AML-193 (cell line): ENCODE data around the gene FEN1.

ENCODE experiments used
- DNase-seq, 2 experiments: peaks; one replicate each; lab custom pipeline; 2025; lab: John Stamatoyannopoulos, UW

The FEN1 gene, protein sequence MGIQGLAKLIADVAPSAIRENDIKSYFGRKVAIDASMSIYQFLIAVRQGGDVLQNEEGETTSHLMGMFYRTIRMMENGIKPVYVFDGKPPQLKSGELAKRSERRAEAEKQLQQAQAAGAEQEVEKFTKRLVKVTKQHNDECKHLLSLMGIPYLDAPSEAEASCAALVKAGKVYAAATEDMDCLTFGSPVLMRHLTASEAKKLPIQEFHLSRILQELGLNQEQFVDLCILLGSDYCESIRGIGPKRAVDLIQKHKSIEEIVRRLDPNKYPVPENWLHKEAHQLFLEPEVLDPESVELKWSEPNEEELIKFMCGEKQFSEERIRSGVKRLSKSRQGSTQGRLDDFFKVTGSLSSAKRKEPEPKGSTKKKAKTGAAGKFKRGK

DNA sequence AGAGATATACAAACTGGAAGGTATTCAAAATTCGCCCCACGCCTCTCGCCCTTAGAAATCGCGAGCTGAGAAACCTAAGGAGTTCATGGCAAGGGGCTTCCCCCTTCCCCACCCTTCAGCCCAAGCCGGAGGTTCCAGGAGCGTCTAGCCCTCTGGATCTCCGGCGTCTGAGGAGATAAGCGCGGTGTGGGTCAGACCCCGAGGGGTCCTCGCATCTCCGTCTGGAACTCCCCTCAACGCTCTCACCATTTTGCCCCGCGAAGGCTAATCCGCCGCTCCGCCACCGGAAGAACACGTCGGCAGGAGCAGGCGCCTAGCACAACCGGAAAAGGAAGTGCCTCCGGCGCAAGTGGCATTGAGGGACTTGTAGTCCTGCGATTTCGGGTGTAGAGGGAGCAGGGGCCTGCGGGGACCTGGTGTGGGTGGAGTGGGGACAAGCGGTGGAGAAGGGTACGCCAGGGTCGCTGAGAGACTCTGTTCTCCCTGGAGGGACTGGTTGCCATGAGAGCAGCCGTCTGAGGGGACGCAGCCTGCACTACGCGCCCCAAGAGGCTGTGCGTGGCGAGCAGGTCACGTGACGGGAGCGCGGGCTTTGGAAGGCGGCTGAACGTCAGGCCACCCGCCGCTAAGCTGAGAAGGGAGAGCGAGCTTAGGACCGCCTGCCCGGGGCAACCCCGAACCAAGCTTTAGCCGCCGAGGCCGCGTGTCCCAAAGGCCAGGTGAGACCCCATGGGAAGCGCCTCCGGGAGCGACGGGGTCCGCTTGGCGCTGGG lies at the start of gene FEN1, which contains the start of gene TMEM258:
Gene FEN1 (plus strand): TSS at position 602 of the 773 bp plus-strand sequence. CDS start 2,451 bp downstream, outside the sequence.
Gene TMEM258 (minus strand): TSS at position 290 of the 773 bp plus-strand sequence. CDS start 41 bp downstream, at position 249.
- peak; percentile 83 to 89 for DNase-seq

DNA sequence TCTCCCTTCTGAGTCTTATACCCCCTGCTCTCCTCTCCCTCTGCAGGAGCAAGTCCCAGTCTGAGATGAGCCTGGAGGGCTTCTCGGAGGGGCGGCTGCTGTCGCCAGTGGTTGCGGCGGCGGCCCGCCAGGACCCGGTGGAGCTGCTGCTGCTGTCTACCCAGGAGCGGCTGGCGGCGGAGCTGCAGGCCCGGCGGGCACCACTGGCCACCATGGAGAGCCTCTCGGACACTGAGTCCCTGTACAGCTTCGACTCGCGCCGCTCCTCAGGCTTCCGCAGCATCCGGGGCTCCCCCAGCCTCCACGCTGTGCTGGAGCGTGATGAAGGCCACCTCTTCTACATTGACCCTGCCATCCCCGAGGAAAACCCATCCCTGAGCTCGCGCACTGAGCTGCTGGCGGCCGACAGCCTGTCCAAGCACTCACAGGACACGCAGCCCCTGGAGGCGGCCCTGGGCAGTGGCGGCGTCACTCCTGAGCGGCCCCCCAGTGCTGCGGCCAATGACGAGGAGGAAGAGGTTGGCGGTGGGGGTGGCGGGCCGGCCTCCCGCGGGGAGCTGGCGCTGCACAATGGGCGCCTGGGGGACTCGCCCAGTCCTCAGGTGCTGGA lies 49.1 kb upstream of the FEN1 start:
- DNase-seq: no peak

- DNase-seq: no peak
Measured at GRCh38 chr11:61744181-61744580, 48.5 kb upstream of the FEN1 start.

GRCh38 chr11:61744609-61745156 lies 48.0 kb upstream of the FEN1 start:
- DNase-seq: no peak

DNA sequence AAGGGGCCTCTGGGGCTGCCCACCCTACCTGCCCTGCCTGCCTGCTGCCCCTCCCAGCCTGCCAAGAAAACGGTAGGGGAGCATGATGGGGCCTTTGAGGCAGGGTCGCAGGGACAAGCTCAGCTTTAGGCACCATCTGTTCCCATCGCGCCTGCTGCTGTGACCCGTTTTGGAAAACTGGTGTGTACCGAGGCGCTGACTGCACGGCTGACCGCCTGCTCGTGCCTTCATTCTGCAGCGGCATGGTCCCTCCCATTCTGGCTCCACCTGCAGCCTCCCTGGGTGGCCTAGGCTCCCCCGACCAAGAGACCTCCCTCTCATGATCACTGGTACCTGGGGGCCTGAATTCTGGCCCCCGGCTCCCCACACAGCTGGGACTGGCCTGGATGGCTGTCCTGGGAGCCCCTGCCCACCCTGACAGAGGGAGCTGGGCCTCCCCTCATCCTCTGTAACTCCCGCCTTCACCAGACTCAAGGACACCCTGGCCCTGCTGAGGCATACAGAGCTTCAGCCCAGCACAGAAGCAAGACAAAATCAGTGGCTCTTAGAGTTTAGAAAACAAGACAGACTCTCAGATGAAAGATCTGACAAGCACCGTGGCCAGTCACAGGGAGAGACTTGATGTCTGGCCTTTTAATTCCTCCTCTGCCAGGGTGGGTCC lies 46.8 kb upstream of the FEN1 start:
- DNase-seq: no peak

- no peak for DNase-seq
Measured at GRCh38 chr11:61746442-61747191, 46.1 kb upstream of the FEN1 start.

GRCh38 chr11:61747192-61747966 lies 45.3 kb upstream of the FEN1 start:
- DNase-seq: peak; percentile 49 to 57

- DNase-seq: no peak
Measured at GRCh38 chr11:61747967-61748285, 44.8 kb upstream of the FEN1 start.

DNA sequence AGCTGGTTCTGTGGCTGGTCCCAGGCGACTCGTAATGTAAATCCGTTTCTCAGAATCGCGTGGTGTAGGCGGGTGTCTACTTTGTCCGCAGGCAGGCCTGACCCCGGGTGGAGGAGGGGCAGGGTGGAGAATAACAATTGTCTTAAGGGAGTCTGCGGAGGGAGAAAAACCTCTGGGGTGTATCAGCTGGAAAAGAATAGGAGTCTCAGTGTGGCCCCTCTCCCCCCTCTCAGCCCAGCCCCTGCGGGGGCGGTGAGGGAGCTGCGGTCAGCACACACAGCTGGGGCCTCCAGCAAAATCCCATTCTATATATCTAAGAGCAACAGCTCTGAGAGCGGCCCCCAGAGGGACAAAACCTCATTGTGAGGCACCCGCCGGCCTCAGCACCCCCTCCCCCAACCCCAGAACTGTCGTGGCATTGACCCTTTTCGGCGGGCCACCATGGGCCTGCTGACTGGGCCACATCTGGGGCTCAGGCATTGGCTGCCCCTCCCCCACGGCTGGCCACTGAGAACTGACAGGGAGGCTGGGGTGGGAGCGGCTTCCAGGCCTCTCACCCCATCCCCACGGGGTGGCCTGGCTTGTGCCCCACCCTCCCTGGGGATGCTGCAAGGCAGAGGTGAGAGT lies 43.0 kb upstream of the FEN1 start:
- DNase-seq: no peak

DNA sequence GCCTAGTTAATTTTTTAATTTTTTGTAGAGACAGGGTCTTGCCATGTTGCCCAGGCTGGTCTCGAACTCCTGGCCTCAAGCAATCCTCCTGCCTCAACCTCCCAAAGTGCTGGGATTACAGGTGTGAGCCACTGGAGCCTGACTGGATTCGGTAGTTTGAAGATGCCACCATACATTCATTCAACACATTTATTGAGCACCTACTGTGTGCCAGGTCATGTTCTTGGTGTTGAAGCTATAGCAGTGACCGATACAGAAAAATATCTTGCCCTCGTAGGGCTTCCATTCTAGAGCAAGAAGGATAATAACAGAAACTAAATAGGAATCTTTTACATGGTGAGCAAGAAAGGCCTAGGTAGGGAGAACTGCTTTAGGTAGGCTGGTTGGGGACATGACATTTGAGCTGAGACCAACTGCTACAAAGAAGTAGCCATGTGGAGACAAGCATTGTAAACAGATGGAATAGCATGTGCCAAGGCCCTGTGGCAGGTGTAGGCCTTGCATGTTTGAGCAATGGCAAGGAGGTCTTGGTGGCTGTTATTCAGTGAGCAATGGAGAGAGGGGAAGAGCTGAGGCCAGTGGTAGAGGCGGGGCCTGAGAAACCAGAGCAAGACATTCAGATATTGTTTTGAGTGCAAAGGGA lies 42.0 kb upstream of the FEN1 start:
- DNase-seq: no peak

DNA sequence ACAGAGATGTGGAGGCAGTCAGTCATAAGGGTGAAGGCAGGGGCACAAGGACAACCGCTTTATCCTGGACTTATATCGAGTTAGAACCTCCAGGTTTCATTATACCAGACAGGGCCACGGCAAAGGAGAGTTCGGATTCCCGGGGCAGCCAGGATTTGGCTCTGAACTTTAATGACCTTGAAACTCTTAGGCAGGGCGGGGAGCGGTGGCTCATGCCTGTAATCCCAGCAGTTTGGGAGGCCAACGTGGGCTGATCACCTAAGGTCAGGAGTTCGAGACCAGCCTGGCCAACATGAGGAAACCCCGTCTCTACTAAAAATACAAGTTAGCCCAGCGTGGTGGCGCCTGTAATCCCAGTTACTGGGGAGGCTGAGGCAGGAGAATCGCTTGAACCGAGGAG lies 41.3 kb upstream of the FEN1 start:
- DNase-seq: no peak

DNA sequence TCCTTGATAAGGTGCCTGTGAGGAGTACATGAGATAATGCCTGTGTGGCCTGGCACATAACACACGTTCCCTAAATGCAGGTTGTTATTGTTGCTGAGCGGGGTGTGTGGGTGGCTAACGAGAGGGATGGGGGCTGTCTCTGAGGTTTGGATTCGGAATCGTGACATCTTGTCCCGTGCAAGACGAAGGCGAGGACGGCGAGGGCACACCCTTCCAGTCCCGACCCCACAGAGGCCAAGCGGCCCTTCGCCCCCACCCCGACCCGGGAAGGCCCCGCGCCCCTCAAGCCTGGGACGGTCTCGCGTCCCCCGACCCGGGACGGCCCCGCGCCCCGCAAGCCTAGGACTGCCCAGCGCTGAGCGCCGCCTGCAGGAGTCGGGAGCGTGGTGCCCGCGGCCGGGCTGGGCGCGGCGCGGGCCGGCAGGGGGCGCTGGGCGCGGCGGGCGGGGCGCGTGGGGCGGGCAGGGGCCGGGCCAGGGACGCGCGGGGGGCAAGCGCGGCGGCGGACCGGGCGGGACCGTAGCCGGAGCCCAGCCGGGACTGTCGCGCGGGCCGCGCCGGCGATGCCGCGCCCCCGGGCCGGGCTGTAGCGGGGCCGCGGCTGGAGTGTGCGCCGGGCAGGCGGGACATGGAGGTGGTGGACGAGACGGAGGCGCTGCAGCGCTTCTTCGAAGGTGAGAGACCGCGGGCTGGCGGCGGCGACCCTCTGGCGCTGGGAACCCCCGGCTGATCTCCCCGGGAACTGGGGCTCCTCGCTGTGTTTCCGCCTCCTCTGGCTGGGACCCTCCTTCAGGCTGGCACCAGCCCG lies 40.4 kb upstream of the FEN1 start, which contains the start of gene MYRF:
Gene MYRF (plus strand): TSS at position 520 of the 808 bp plus-strand sequence. CDS start 109 bp downstream, at position 629.
- peak; percentile 10 to 21 for DNase-seq

DNA sequence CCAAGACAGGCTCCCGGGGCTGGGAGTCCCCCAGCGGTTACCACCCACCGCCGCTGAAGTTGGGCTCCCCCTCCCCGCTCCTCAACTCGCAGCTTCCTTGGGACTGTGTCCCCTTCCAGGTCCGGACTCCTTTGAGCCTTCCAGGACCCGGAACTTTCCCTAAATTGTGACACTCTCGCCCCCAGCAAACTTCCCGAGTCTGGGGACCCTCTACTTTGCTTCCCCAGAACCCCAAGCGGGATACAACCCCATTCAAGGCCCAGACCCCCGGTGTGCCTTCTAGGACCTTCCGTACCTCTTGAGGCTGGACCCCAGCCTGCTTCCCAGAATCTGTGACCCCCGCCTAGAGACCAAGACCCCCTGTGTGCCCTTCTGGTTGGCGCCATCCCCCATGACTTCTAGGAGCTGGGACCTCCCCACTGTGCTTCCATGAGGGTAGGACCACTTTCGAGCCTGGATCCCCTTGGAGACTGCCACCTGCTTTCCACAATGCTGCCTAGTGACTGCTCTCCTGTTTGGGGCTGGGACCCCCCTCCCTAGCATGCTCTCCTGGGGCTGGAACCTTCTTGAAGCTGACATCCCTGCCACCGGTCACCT lies 39.7 kb upstream of the FEN1 start:
- DNase-seq: no peak

- DNase-seq: no peak
Measured at GRCh38 chr11:61753672-61754071, 39.0 kb upstream of the FEN1 start.

DNA sequence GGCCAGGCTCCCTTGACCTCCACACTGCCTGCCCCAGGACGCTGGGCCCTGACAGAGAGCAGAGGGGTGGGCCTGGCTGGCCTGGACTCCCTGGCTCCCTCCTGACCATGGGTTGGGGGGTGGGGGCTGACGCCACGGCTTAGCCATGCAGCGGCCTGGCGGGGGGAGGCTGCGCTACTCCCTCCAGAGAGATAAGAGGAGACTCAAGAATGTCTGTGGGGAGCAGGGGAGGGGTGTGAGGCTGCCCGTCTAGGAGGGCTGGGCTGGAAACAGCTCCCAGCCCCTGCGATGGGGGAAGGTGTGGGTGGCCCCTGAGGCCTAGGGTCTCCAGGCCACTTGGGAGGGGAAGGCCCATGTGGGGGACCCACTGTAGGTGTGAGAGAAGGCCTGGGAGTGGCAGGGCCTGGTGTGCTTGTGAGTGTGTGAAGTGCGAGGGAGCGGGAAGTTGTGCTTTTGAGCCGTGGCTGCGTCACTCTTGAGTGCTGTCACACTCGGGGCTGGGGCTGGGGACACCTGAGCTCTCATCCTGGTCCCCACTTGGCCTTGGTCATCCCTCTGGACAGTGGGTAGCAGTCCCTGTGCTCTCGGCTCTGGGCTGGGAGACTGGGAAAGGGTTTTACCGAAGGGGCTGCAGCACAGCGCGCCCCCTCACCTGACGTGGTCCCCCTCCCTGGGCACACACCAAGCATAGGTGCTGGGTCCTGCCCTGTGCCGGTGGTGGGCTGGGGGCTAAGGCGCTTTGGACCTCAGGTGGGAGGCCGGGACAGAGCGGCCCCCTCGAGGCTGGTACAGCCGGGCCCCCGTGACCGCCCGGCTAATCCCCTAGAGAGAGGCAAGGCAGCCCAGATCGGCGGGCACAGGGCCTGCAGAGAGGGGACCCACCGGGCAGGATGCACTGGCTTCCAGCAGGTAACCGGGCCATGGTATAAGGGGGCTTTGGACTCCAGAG lies 37.9 kb upstream of the FEN1 start:
- no peak for DNase-seq

DNA sequence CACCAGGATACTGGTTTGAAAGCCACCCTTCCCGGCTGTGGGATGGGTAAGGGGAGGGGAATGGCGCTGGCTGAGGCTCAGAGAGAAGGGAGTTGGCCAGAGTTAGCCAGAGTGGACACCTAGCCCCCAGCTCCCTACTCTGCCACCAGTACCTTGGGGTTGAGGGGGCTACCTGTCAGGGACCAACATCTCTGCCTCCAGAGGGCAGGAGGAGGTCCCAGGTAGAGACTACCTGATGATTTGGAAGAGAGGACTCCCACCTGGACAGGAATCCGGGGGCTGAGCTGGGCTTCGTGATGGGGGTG lies 36.6 kb upstream of the FEN1 start:
- DNase-seq: no peak
